Ammon's horn (tissue), 1 donor: Measurements from ENCODE around the gene VPS4A.
"Not testable (repeated sequence)": the region's sequence is repeated elsewhere in the genome, so short reads cannot be mapped to it uniquely, and the experiment has no call there.

Source experiments
- DNase-seq: peaks from one replicate; pipeline ENCODE4 v3.0.0-alpha.2; 2016; ENCODE audit warnings: low spot score

The VPS4A gene

GRCh38 chr16:69327585-69328310 is 16.6 kb downstream of the VPS4A start:
- DNase-seq, result no peak

GRCh38 chr16:69328854-69329316 is 17.7 kb downstream of the VPS4A start:
- DNase-seq, result peak; percentile 42

- DNase-seq, result no peak
Measured at GRCh38 chr16:69329369-69330285, 18.5 kb downstream of the VPS4A start.

- peak; percentile 96 for DNase-seq
Measured at GRCh38 chr16:69330286-69331109, 19.3 kb downstream of the VPS4A start, which contains the start of gene PDF. Gene PDF (minus strand): TSS chr16:69330588. CDS start chr16:69330570, 18 bp downstream.

GRCh38 chr16:69334696-69335095 is 23.5 kb downstream of the VPS4A start:
- DNase-seq, result no peak

GRCh38 chr16:69338557-69339288 is 27.6 kb downstream of the VPS4A start:
- DNase-seq, result no peak

- DNase-seq, result peak; percentile 98
Measured at GRCh38 chr16:69339289-69340094, 28.3 kb downstream of the VPS4A start, which contains the start of the genes COG8 and NIP7. Gene COG8 (minus strand): TSS chr16:69339564. CDS start chr16:69339552, 12 bp downstream. Gene NIP7 (plus strand): TSS chr16:69339772. CDS start chr16:69339830, 58 bp downstream.

GRCh38 chr16:69340095-69340644 is 29.0 kb downstream of the VPS4A start:
- DNase-seq, result no peak

GRCh38 chr16:69344171-69344570 is 33.0 kb downstream of the VPS4A start:
- DNase-seq, result no peak

- DNase-seq, result no peak
Measured at GRCh38 chr16:69345923-69346322, 34.8 kb downstream of the VPS4A start.

GRCh38 chr16:69346683-69347082 is 35.5 kb downstream of the VPS4A start:
- no peak for DNase-seq

GRCh38 chr16:69348222-69348621 is 37.1 kb downstream of the VPS4A start:
- no peak for DNase-seq

GRCh38 chr16:69349536-69349935 is 38.4 kb downstream of the VPS4A start:
- DNase-seq, result no peak

GRCh38 chr16:69350536-69351133 is 39.5 kb downstream of the VPS4A start:
- DNase-seq, result no peak

- no peak for DNase-seq
Measured at GRCh38 chr16:69351309-69352027, 40.3 kb downstream of the VPS4A start, which contains the start of gene TMED6. Gene TMED6 (minus strand): TSS chr16:69351786. CDS start chr16:69351753, 33 bp downstream.

- not testable (repeated sequence) for DNase-seq
Measured at GRCh38 chr16:69360070-69360469, 48.9 kb downstream of the VPS4A start.

- DNase-seq, result no peak
Measured at GRCh38 chr16:69363281-69363717, 52.1 kb downstream of the VPS4A start.

GRCh38 chr16:69364088-69364487 is 52.9 kb downstream of the VPS4A start:
- no peak for DNase-seq

GRCh38 chr16:69365901-69366300 is 54.8 kb downstream of the VPS4A start:
- DNase-seq, result no peak
